ENCODE measurements around the gene TRIM24.
"Not testable (repeated sequence)": the region's sequence is repeated elsewhere in the genome, so short reads cannot be mapped to it uniquely, and the experiment has no call there.

The TRIM24 gene

GRCh38 chr7:138458576-138459412 is 1.3 kb upstream of the TRIM24 start:
- H3K4me3 ChIP-seq (ENCODE audit: low read depth, low read length): no peak overlapping the region
- no peak for DNase-seq
- TF ChIP-seq, protein P1, sequence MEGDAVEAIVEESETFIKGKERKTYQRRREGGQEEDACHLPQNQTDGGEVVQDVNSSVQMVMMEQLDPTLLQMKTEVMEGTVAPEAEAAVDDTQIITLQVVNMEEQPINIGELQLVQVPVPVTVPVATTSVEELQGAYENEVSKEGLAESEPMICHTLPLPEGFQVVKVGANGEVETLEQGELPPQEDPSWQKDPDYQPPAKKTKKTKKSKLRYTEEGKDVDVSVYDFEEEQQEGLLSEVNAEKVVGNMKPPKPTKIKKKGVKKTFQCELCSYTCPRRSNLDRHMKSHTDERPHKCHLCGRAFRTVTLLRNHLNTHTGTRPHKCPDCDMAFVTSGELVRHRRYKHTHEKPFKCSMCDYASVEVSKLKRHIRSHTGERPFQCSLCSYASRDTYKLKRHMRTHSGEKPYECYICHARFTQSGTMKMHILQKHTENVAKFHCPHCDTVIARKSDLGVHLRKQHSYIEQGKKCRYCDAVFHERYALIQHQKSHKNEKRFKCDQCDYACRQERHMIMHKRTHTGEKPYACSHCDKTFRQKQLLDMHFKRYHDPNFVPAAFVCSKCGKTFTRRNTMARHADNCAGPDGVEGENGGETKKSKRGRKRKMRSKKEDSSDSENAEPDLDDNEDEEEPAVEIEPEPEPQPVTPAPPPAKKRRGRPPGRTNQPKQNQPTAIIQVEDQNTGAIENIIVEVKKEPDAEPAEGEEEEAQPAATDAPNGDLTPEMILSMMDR (IDR thresholded peaks at IDR 0.05; ENCODE audit: low read depth, low read length): no peak
- no peaks in the 10 kb centered on the region for H3K27me3 ChIP-seq (ENCODE audit: insufficient read depth, low read depth, severe bottlenecking)
- H3K36me3 ChIP-seq: peaks cover 10% of the 10 kb centered on the region
- no peak overlapping the region for H3K27ac ChIP-seq
- H3K9me3 ChIP-seq (ENCODE audit: severe bottlenecking): no peaks in the 10 kb centered on the region

GRCh38 chr7:138459413-138460175 is 465 bp upstream of the TRIM24 start:
- TF ChIP-seq, protein P1 (IDR thresholded peaks at IDR 0.05; ENCODE audit: low read depth, low read length): no peak
- Histone ChIP-seq H3K27ac (peak overlapping the region; percentile 50), H3K9me3 (ENCODE audit: severe bottlenecking) (no peaks in the 10 kb centered on the region), H3K36me3 (peaks cover 10% of the 10 kb centered on the region), H3K27me3 (ENCODE audit: insufficient read depth, low read depth, severe bottlenecking) (no peaks in the 10 kb centered on the region), H3K4me3 (ENCODE audit: low read depth, low read length) (peak overlapping the region; percentile 56)
- DNase-seq: peak; percentile 97

- H3K27ac ChIP-seq: peak overlapping the region; percentile 89
- H3K4me3 ChIP-seq (ENCODE audit: low read depth, low read length): peak overlapping the region; percentile 69
- H3K27me3 ChIP-seq (ENCODE audit: insufficient read depth, low read depth, severe bottlenecking): no peaks in the 10 kb centered on the region
- TF ChIP-seq, protein P1 (IDR thresholded peaks at IDR 0.05; ENCODE audit: low read depth, low read length): no peak
- H3K36me3 ChIP-seq: peaks cover 10% of the 10 kb centered on the region
- no peaks in the 10 kb centered on the region for H3K9me3 ChIP-seq (ENCODE audit: severe bottlenecking)
- peak; percentile 72 for DNase-seq
These were observed 869 bp downstream of the TRIM24 start for GRCh38 chr7:138460649-138461607.

DNA sequence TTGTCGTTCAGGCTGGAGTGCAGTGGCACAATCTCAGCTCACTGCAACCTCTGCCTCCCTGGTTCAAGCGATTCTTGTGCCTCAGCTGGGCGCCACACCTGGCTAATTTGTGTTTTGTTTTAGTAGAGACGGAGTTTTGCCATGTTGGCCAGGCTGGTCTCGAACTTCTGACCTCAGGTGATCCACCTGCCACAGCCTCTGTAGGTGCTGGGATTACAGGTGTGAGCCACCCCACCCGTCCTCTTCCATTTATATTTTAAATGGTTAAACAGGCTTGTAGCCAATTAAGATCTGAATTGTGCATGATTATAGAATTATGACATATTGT is 3.2 kb downstream of the TRIM24 start:
- H3K36me3 ChIP-seq; H3K9me3 ChIP-seq (ENCODE audit: severe bottlenecking); H3K27me3 ChIP-seq (ENCODE audit: insufficient read depth, low read depth, severe bottlenecking); H3K27ac ChIP-seq; DNase-seq; H3K4me3 ChIP-seq (ENCODE audit: low read depth, low read length): not testable (repeated sequence)

- no peak overlapping the region for H3K27ac ChIP-seq
- TF ChIP-seq, protein P1 (IDR thresholded peaks at IDR 0.05; ENCODE audit: low read depth, low read length): no peak
- peaks cover 13% of the 10 kb centered on the region for H3K36me3 ChIP-seq
- no peaks in the 10 kb centered on the region for H3K9me3 ChIP-seq (ENCODE audit: severe bottlenecking)
- no peak for DNase-seq
- H3K4me3 ChIP-seq (ENCODE audit: low read depth, low read length): no peak overlapping the region
- no peaks in the 10 kb centered on the region for H3K27me3 ChIP-seq (ENCODE audit: insufficient read depth, low read depth, severe bottlenecking)
These were observed 5.0 kb downstream of the TRIM24 start for GRCh38 chr7:138465046-138465445.

DNA sequence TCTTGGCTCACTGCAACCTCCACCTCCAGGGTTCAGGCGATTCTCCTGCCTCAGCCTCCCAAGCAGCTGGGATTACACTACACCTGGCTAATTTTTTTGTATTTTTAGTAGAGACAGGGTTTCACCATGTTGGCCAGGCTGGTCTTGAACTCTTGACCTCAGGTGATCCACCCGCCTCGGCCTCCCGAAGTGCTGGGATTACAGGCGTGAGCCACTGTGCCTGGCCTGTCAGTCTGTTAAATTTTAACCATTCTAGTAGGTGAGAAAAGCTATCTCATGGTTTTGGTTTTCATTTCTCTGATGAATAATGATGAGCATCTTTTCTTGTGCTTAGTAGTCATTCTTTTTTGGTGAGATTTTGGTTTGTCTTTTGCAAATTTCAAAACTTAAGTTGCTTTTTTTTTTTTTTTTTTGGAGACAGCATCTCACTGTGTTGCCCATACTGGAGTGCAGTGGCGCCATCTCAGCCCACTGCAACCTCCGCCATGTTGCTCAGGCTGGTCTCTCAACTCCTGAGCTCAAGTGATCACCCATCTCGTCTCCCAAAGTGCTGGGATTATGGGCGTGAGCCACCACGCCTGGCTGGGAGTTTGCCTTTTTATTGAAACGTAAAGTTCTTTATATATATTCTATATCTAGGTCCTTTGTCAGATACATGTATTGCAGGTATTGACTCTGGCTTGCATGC is 6.2 kb downstream of the TRIM24 start:
- not testable (repeated sequence) for H3K9me3 ChIP-seq (ENCODE audit: severe bottlenecking); H3K27ac ChIP-seq; DNase-seq; H3K4me3 ChIP-seq (ENCODE audit: low read depth, low read length); H3K27me3 ChIP-seq (ENCODE audit: insufficient read depth, low read depth, severe bottlenecking)
- peaks cover 13% of the 10 kb centered on the region for H3K36me3 ChIP-seq
